GM12878 (cell line): ENCODE data around the gene NCS1. TPM values are rescaled to one million over a fixed set of nuclear protein-coding genes. Genes with fewer than 3 reads are reported as not detected.

Source experiments
- ATAC-seq: fragments of 200-7000 bp; cut with Tn5 transposase; 3 replicates; pipeline ENCODE4 v1.9.1; 2020; ENCODE audit warnings: mild to moderate bottlenecking, moderate library complexity
- BruUV-seq: library from RNA; stranded (reverse); fragments of 400-500 nt; replicated peaks from 2 replicates; lab custom pipeline; 2021; lab: Mats Ljungman, UMichigan
- CTCF ChIA-PET: fragments of 300-600 bp; sonication (Branson Sonifier 250); formaldehyde crosslinking; extraction: SDS; loops from one replicate; lab custom pipeline; 2021; ENCODE audit warnings: inconsistent platforms; lab: Yijun Ruan, JAX
- POLR2A ChIA-PET: fragments of 350-600 bp; formaldehyde crosslinking; extraction: SDS; loops from one replicate; lab custom pipeline; 2021; ENCODE audit warnings: inconsistent platforms; lab: Charles Lee
- RAD21 ChIA-PET: fragments of 300-600 bp; sonication (Branson Sonifier 250); formaldehyde crosslinking; loops from one replicate; lab custom pipeline; 2023; ENCODE audit warnings: antibody characterized with exemption; ENCODE audit not compliant: unreplicated experiment; lab: Charles Lee
- SMC1A ChIA-PET: fragments of 300-600 bp; sonication (Branson Sonifier 250); formaldehyde crosslinking; loops from one replicate; lab custom pipeline; 2023; ENCODE audit not compliant: unreplicated experiment, uncharacterized antibody; lab: Charles Lee
- DNase-seq: peaks from one replicate; pipeline ENCODE4 v3.0.0-alpha.2; 2011; ENCODE audit warnings: low read depth, low spot score
- FAIRE-seq: peaks from 3 replicates; lab custom pipeline; 2011; peaks lifted over from hg19 to GRCh38; lab: Jason Lieb, UNC
- H2AFZ ChIP-seq: 2 replicates; pipeline ENCODE4 v1.6.0; 2011; ENCODE audit warnings: low read depth, low read length, control low read depth; ENCODE audit not compliant: control insufficient read depth
- H3K27ac ChIP-seq: 2 replicates; pipeline ENCODE4 v1.5.1; 2011; ENCODE audit warnings: control low read depth; ENCODE audit not compliant: control insufficient read depth, insufficient read depth
- H3K27me3 ChIP-seq, 2 experiments: replicated peaks in 1 of 2; 2 replicates each; pipeline versions ENCODE4 v1.6.0 to v1.6.1; 2011; ENCODE audit warnings: low read length in 1 of 2; ENCODE audit not compliant: control insufficient read depth in 2 of 2, insufficient read depth in 2 of 2
- H3K36me3 ChIP-seq, 2 experiments: 2 replicates each; pipeline ENCODE4 v1.5.1; 2011; ENCODE audit warnings: low read length in 1 of 2; ENCODE audit not compliant: control insufficient read depth in 2 of 2, insufficient read depth in 2 of 2
- H3K4me1 ChIP-seq: 2 replicates; pipeline ENCODE4 v1.6.1; 2011; ENCODE audit warnings: mild to moderate bottlenecking, low read length, moderate library complexity, mixed read lengths; ENCODE audit not compliant: control insufficient read depth, insufficient read depth
- H3K4me2 ChIP-seq: 2 replicates; pipeline ENCODE4 v1.6.0; 2011; ENCODE audit warnings: control low read depth; ENCODE audit not compliant: control insufficient read depth, insufficient read depth
- H3K4me3 ChIP-seq: fragments of 200-600 bp; sonication (generic); 2 replicates; pipeline ENCODE4 v1.5.1; 2016
- H3K79me2 ChIP-seq: 2 replicates; pipeline ENCODE4 v1.6.0; 2011; ENCODE audit warnings: low read length; ENCODE audit not compliant: control insufficient read depth, insufficient read depth
- H3K9ac ChIP-seq: 2 replicates; pipeline ENCODE4 v1.8.0; 2011; ENCODE audit warnings: low read length, control low read depth, mixed read lengths; ENCODE audit not compliant: control insufficient read depth, insufficient read depth
- H3K9me3 ChIP-seq: replicated peaks from 3 replicates; pipeline ENCODE4 v1.5.1; 2011; ENCODE audit warnings: mild to moderate bottlenecking, low read length; ENCODE audit not compliant: control insufficient read depth, insufficient read depth
- H4K20me1 ChIP-seq: 2 replicates; pipeline ENCODE4 v1.6.0; 2011; ENCODE audit not compliant: control insufficient read depth, insufficient read depth
- BCLAF1 ChIP-seq: fragments of 450-650 bp; IDR thresholded peaks from 2 replicates; pipeline ENCODE4 v1.6.1; 2017; ENCODE audit warnings: antibody characterized with exemption, mild to moderate bottlenecking, moderate library complexity
- CHD4 ChIP-seq: fragments of 200-600 bp; sonication (generic); IDR thresholded peaks from 2 replicates; pipeline ENCODE4 v1.6.1; 2016; ENCODE audit warnings: mild to moderate bottlenecking
- E2F8 ChIP-seq: fragments of 450-650 bp; IDR thresholded peaks from 2 replicates; pipeline ENCODE4 v1.6.1; 2018; ENCODE audit warnings: mild to moderate bottlenecking, low read depth, moderate library complexity; ENCODE audit not compliant: partially characterized antibody
- EED ChIP-seq: sonication (generic); IDR thresholded peaks from 2 replicates; pipeline ENCODE4 v1.6.1; 2016; ENCODE audit warnings: antibody characterized with exemption, low read depth
- EZH2 ChIP-seq: IDR thresholded peaks from 2 replicates; pipeline ENCODE4 v1.6.1; 2012; ENCODE audit warnings: low read depth, mild to moderate bottlenecking, control low read depth, inconsistent platforms, low read length, borderline replicate concordance; ENCODE audit not compliant: control insufficient read depth
- FOXK2 ChIP-seq: fragments of 450-650 bp; IDR thresholded peaks from 2 replicates; pipeline ENCODE4 v1.6.1; 2017; ENCODE audit warnings: mild to moderate bottlenecking, moderate library complexity
- FOXM1 ChIP-seq: IDR thresholded peaks from 2 replicates; pipeline ENCODE4 v1.6.1; 2012; ENCODE audit warnings: low read depth, mild to moderate bottlenecking, inconsistent platforms, low read length, moderate library complexity
- NFYB ChIP-seq: IDR thresholded peaks from 2 replicates; pipeline ENCODE4 v1.6.1; 2011; ENCODE audit warnings: low read depth, mild to moderate bottlenecking, low read length, improper control_type of control experiment, moderate library complexity; ENCODE audit not compliant: insufficient read depth
- PRDM15 ChIP-seq: fragments of 450-650 bp; formaldehyde crosslinking; IDR thresholded peaks from 2 replicates; pipeline ENCODE4 v1.4.0; 2020; ENCODE audit warnings: mild to moderate bottlenecking, moderate library complexity
- RELB ChIP-seq: fragments of 450-650 bp; IDR thresholded peaks from 2 replicates; pipeline ENCODE4 v1.6.1; 2017; ENCODE audit warnings: low read depth, mild to moderate bottlenecking, moderate library complexity
- SIN3A ChIP-seq: IDR thresholded peaks from 2 replicates; pipeline ENCODE4 v1.6.1; 2012; ENCODE audit warnings: low read depth, low read length, improper control_type of control experiment
- SIX5 ChIP-seq: IDR thresholded peaks from 2 replicates; pipeline ENCODE4 v1.6.1; 2011; ENCODE audit warnings: mild to moderate bottlenecking, low read depth, low read length, moderate library complexity; ENCODE audit not compliant: severe bottlenecking
- SMAD5 ChIP-seq: IDR thresholded peaks from 2 replicates; pipeline ENCODE4 v1.6.1; 2016; ENCODE audit warnings: antibody characterized with exemption, low read depth
- ZNF24 ChIP-seq: fragments of 450-650 bp; IDR thresholded peaks from 2 replicates; pipeline ENCODE4 v1.6.1; 2017; ENCODE audit warnings: antibody characterized with exemption, mild to moderate bottlenecking
- WGBS: methylation state at CpG from one replicate; pipeline ENCODE4 v1.1.6; 2016; ENCODE audit warnings: low lambda C conversion rate; ENCODE audit not compliant: insufficient replicate concordance, insufficient coverage; ENCODE audit errors: missing lambda C conversion rate; 5-methylcytosine and 5-hydroxymethylcytosine counted together
- in situ Hi-C: fragments of 300-500 bp; cut with MboI; formaldehyde crosslinking; loops from 9 replicates; pipeline ENCODE4 v1.14.3; 2018; ENCODE audit warnings: mixed read lengths
- intact Hi-C: fragments of 100-400 bp; cut with micrococcal nuclease; formaldehyde crosslinking; loops from one replicate; pipeline ENCODE4 v1.14.2; 2022; ENCODE audit not compliant: unreplicated experiment
- polyA plus RNA-seq, 11 experiments: library from polyadenylated mRNA; depleted of rRNA in 4 of 11; unstranded in 6 of 11; stranded (reverse) in 5 of 11; fragments of >200 nt; fragmentation: Nextera tagmentation in 4 of 11; fragmentation: Illumina TruSeq in 1 of 11; extraction: Ambion mirVana in 4 of 11; extraction: Trizol in 1 of 11; gene quantifications; 1 replicate in 1 of 11; 2 replicates in 10 of 11; pipeline versions ENCODE4 v1.2.1 to v1.2.3, GENCODE V29; 2011 to 2016; ENCODE audit warnings: inconsistent platforms in 2 of 11, missing spikeins in 2 of 11, low read depth in 1 of 11
- total RNA-seq, 4 experiments: library from RNA; depleted of rRNA in 3 of 4; stranded (reverse); fragments of >200 nt in 3 of 4; fragmentation: Illumina TruSeq in 1 of 4; extraction: Trizol in 1 of 4; gene quantifications; 2 replicates each; pipeline versions ENCODE4 v1.2.1 to v1.2.3, GENCODE V29; 2013 to 2021

Gene NCS1
- total and polyA plus RNA-seq, 10 of the 15 experiments (the other 5 are each of a cell fraction or from before 2014, with no cell fraction given), result 0.04 to 0.22 (median 0.06) TPM; not detected in 4

- H3K27me3 ChIP-seq, result no peaks in the 10 kb centered on the region; a peak in 1 of 4 replicates
- ChIA-PET POLR2A (no interaction called here), CTCF (no interaction called here), SMC1A (no interaction called here), RAD21 (no interaction called here)
- no peaks in the 10 kb centered on the region for H3K79me2 ChIP-seq
- no TSS peak for BruUV-seq
- in situ Hi-C loops (no loop called here), intact Hi-C loops (no loop called here)
- H3K4me3 ChIP-seq, result no peak overlapping the region
- H3K9me3 ChIP-seq, result no peaks in the 10 kb centered on the region
- H4K20me1 ChIP-seq, result no peaks in the 10 kb centered on the region
- no peak overlapping the region for H3K9ac ChIP-seq
- FAIRE-seq, result no peak
- H3K36me3 ChIP-seq, result no peaks in the 10 kb centered on the region
- no peak overlapping the region for H3K4me2 ChIP-seq
- WGBS, result 11% methylated on average over 8 of the region's 8 CpGs
- H2AFZ ChIP-seq, result no peak overlapping the region
- H3K27ac ChIP-seq, result no peak overlapping the region
- ATAC-seq, result no peak
- H3K4me1 ChIP-seq, result no peaks in the 10 kb centered on the region
- no peak for DNase-seq
- TF ChIP-seq PRDM15 (CRISPR knock-in tag) (no peak), FOXM1 (no peak), CHD4 (no peak), E2F8 (no peak), FOXK2 (no peak), NFYB (no peak), SIX5 (no peak), ZNF24 (no peak), SMAD5 (no peak), EZH2 (no peak), RELB (no peak), BCLAF1 (no peak), EED (no peak), SIN3A (no peak)
Observed at GRCh38 chr9:130159057-130159456, 13.1 kb upstream of the NCS1 start.
